T-helper 17 cell (primary cell): Measurements from ENCODE around the gene PTTG1IP. TPM values are rescaled to one million over a fixed set of nuclear protein-coding genes. Genes with fewer than 3 reads are reported as not detected.
A peak's percentile ranks its signal among the peaks of the same experiment; 100 is the strongest.
"Not testable (repeated sequence)": the region's sequence is repeated elsewhere in the genome, so short reads cannot be mapped to it uniquely, and the experiment has no call there.

Source experiments
- ATAC-seq: fragments of 150-1000 bp; cut with Tn5 transposase; 2 replicates; pipeline ENCODE4 v1.10.0; 2021; ENCODE audit warnings: mild to moderate bottlenecking, moderate library complexity
- DNase-seq, 3 donors: peaks; one replicate each; pipeline versions ENCODE4 v3.0.0 to v3.0.0-alpha.2; 2020 to 2021
- H3K9me3 ChIP-seq: one replicate; pipeline ENCODE4 v1.7.0; 2013; ENCODE audit warnings: low read length, mild to moderate bottlenecking; ENCODE audit not compliant: control insufficient read depth, poor library complexity, severe bottlenecking
- H3K27ac Mint-ChIP-seq: one replicate; pipeline ENCODE4 v1.8.0; 2022; ENCODE audit warnings: mild to moderate bottlenecking, moderate library complexity, mixed read lengths
- H3K27me3 Mint-ChIP-seq: one replicate; pipeline ENCODE4 v1.8.0; 2022; ENCODE audit warnings: mixed read lengths
- H3K36me3 Mint-ChIP-seq: one replicate; pipeline ENCODE4 v1.8.0; 2022; ENCODE audit warnings: low read depth, mixed read lengths
- H3K4me1 Mint-ChIP-seq: one replicate; pipeline ENCODE4 v1.8.0; 2022; ENCODE audit warnings: mild to moderate bottlenecking, mixed read lengths
- H3K4me3 Mint-ChIP-seq: one replicate; pipeline ENCODE4 v1.8.0; 2022; ENCODE audit warnings: mild to moderate bottlenecking, moderate library complexity, mixed read lengths
- total RNA-seq, 4 donors: library from RNA in 2 of 4; stranded (reverse) in 2 of 4; gene quantifications; one replicate each; pipeline ENCODE4 v1.2.3 and lab custom pipeline; 2022 to 2026

Gene PTTG1IP
- total RNA-seq, 2 donors from 2014 or later, result 98.4 to 123 TPM

GRCh38 chr21:44888581-44889550, 15.4 kb upstream of the PTTG1IP start:
- peaks cover 11% of the 10 kb centered on the region for H3K4me1 Mint-ChIP-seq
- H3K27ac Mint-ChIP-seq, result no peak overlapping the region
- H3K27me3 Mint-ChIP-seq, result no peaks in the 10 kb centered on the region
- no peak overlapping the region for H3K4me3 Mint-ChIP-seq
- DNase-seq (no peak), ATAC-seq (no peak)
- no peaks in the 10 kb centered on the region for H3K9me3 ChIP-seq
- no peaks in the 10 kb centered on the region for H3K36me3 Mint-ChIP-seq

- H3K4me3 Mint-ChIP-seq, result no peak overlapping the region
Measured at GRCh38 chr21:44887807-44888580, 14.5 kb upstream of the PTTG1IP start.

GRCh38 chr21:44887126-44887806, 13.8 kb upstream of the PTTG1IP start:
- H3K36me3 Mint-ChIP-seq, result no peaks in the 10 kb centered on the region
- no peak overlapping the region for H3K4me3 Mint-ChIP-seq
- no peak for DNase-seq
- H3K27ac Mint-ChIP-seq, result peak overlapping the region; percentile 19
- H3K9me3 ChIP-seq, result no peaks in the 10 kb centered on the region
- H3K27me3 Mint-ChIP-seq, result no peaks in the 10 kb centered on the region
- ATAC-seq, result no peak
- H3K4me1 Mint-ChIP-seq, result peaks cover 5% of the 10 kb centered on the region

More at GRCh38 chr21:44887807-44888580, 14.5 kb upstream of the PTTG1IP start:
- H3K36me3 Mint-ChIP-seq, result no peaks in the 10 kb centered on the region
- no peak for ATAC-seq
- peak overlapping the region; percentile 19 for H3K27ac Mint-ChIP-seq
- H3K4me1 Mint-ChIP-seq, result peaks cover 3% of the 10 kb centered on the region
- H3K27me3 Mint-ChIP-seq, result no peaks in the 10 kb centered on the region
- DNase-seq, result no peak
- H3K9me3 ChIP-seq, result no peaks in the 10 kb centered on the region

GRCh38 chr21:44886113-44887075, 12.9 kb upstream of the PTTG1IP start:
- Mint-ChIP-seq H3K4me1 (peaks cover 14% of the 10 kb centered on the region), H3K36me3 (no peaks in the 10 kb centered on the region), H3K4me3 (no peak overlapping the region), H3K27me3 (no peaks in the 10 kb centered on the region), H3K27ac (peak overlapping the region; percentile 19)
- H3K9me3 ChIP-seq, result no peaks in the 10 kb centered on the region
- DNase-seq, result no peak
- no peak for ATAC-seq

GRCh38 chr21:44885615-44886014, 12.1 kb upstream of the PTTG1IP start:
- DNase-seq, result no peak
- peaks cover 21% of the 10 kb centered on the region for H3K4me1 Mint-ChIP-seq
- H3K36me3 Mint-ChIP-seq, result no peaks in the 10 kb centered on the region
- H3K9me3 ChIP-seq, result no peaks in the 10 kb centered on the region
- no peak for ATAC-seq
- no peaks in the 10 kb centered on the region for H3K27me3 Mint-ChIP-seq
- H3K27ac Mint-ChIP-seq, result no peak overlapping the region
- H3K4me3 Mint-ChIP-seq, result no peak overlapping the region

- Mint-ChIP-seq H3K4me1 (peaks cover 22% of the 10 kb centered on the region), H3K4me3 (no peak overlapping the region), H3K27ac (peak overlapping the region; percentile 45), H3K27me3 (no peaks in the 10 kb centered on the region), H3K36me3 (no peaks in the 10 kb centered on the region)
- ATAC-seq (no peak), DNase-seq (no peak)
- H3K9me3 ChIP-seq, result no peaks in the 10 kb centered on the region
Measured at GRCh38 chr21:44884097-44884496, 10.6 kb upstream of the PTTG1IP start.

- H3K4me1 Mint-ChIP-seq, result peaks cover 22% of the 10 kb centered on the region
Measured at GRCh38 chr21:44883250-44883649, 9.8 kb upstream of the PTTG1IP start.

GRCh38 chr21:44881198-44881872, 7.8 kb upstream of the PTTG1IP start:
- Mint-ChIP-seq H3K36me3 (no peaks in the 10 kb centered on the region), H3K27ac (peak overlapping the region; percentile 6), H3K4me3 (peak overlapping the region; percentile 9), H3K4me1 (peaks cover 22% of the 10 kb centered on the region), H3K27me3 (no peaks in the 10 kb centered on the region)
- H3K9me3 ChIP-seq, result no peaks in the 10 kb centered on the region
- ATAC-seq (peak; percentile 76), DNase-seq (peak in 1 of 3 donors; percentile 23)

More at GRCh38 chr21:44883250-44883649, 9.8 kb upstream of the PTTG1IP start:
- DNase-seq (no peak), ATAC-seq (no peak)
- Mint-ChIP-seq H3K4me3 (no peak overlapping the region), H3K27ac (peak overlapping the region; percentile 14), H3K27me3 (no peaks in the 10 kb centered on the region), H3K36me3 (no peaks in the 10 kb centered on the region)
- H3K9me3 ChIP-seq, result no peaks in the 10 kb centered on the region

- Mint-ChIP-seq H3K4me3 (peak overlapping the region; percentile 9), H3K27me3 (no peaks in the 10 kb centered on the region), H3K36me3 (no peaks in the 10 kb centered on the region), H3K27ac (peak overlapping the region; percentile 6), H3K4me1 (peaks cover 24% of the 10 kb centered on the region)
- peak; percentile 27 for ATAC-seq
- H3K9me3 ChIP-seq, result no peaks in the 10 kb centered on the region
- DNase-seq, result no peak
Measured at GRCh38 chr21:44880405-44881197, 7.1 kb upstream of the PTTG1IP start.

- H3K4me3 Mint-ChIP-seq, H3K36me3 Mint-ChIP-seq, H3K27ac Mint-ChIP-seq, H3K9me3 ChIP-seq, H3K27me3 Mint-ChIP-seq, DNase-seq, ATAC-seq: not testable (repeated sequence)
- H3K4me1 Mint-ChIP-seq, result peaks cover 35% of the 10 kb centered on the region
Measured at GRCh38 chr21:44879238-44879637, 5.7 kb upstream of the PTTG1IP start.
